ENCODE measurements around the gene SLC12A7. TPM values are rescaled to one million over a fixed set of nuclear protein-coding genes. Genes with fewer than 3 reads are reported as not detected.

The SLC12A7 gene
- total RNA-seq, 1 experiment from 2014 or later: 48.2 TPM

- intact Hi-C loops (cut with micrococcal nuclease): no loop called here
- H3K4me3 ChIP-seq (ENCODE audit: low read length): no peak overlapping the region
- H4K20me1 ChIP-seq (ENCODE audit: low read length): no peaks in the 10 kb centered on the region
- BruUV-seq (replicated peaks): no TSS peak
- no peaks in the 10 kb centered on the region for H3K36me3 ChIP-seq (ENCODE audit: low read depth, low read length)
- no peak for DNase-seq
- no peaks in the 10 kb centered on the region for H3F3A ChIP-seq (ENCODE audit: low read length, unreplicated experiment)
- peaks cover 8% of the 10 kb centered on the region; the same call in 1 of the 2 replicates for H3K4me1 ChIP-seq (ENCODE audit: insufficient read depth, low read length)
- H3K27me3 ChIP-seq (ENCODE audit: low read length): no peaks in the 10 kb centered on the region
- no peaks in the 10 kb centered on the region for H3K9me2 ChIP-seq (replicated peaks; ENCODE audit: low read length)
- ChIA-PET POLR2A (ENCODE audit: unreplicated experiment) (no interaction called here), CTCF (no interaction called here)
- no peak overlapping the region for H2AFZ ChIP-seq (ENCODE audit: low read length)
- H3K79me2 ChIP-seq (ENCODE audit: low read length): no peaks in the 10 kb centered on the region
- TF ChIP-seq EZH2 (IDR thresholded peaks at IDR 0.05; ENCODE audit: low read length, unreplicated experiment) (no peak), EZH2phosphoT487 (IDR thresholded peaks at IDR 0.05; ENCODE audit: borderline replicate concordance, low read length) (no peak)
- TF ChIP-seq, protein P1, sequence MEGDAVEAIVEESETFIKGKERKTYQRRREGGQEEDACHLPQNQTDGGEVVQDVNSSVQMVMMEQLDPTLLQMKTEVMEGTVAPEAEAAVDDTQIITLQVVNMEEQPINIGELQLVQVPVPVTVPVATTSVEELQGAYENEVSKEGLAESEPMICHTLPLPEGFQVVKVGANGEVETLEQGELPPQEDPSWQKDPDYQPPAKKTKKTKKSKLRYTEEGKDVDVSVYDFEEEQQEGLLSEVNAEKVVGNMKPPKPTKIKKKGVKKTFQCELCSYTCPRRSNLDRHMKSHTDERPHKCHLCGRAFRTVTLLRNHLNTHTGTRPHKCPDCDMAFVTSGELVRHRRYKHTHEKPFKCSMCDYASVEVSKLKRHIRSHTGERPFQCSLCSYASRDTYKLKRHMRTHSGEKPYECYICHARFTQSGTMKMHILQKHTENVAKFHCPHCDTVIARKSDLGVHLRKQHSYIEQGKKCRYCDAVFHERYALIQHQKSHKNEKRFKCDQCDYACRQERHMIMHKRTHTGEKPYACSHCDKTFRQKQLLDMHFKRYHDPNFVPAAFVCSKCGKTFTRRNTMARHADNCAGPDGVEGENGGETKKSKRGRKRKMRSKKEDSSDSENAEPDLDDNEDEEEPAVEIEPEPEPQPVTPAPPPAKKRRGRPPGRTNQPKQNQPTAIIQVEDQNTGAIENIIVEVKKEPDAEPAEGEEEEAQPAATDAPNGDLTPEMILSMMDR (conservative IDR thresholded peaks at IDR 0.05; ENCODE audit: low read depth, low read length): no peak
- no peaks in the 10 kb centered on the region for H3K9me3 ChIP-seq (ENCODE audit: low read length)
- no peak overlapping the region for H3K4me2 ChIP-seq (ENCODE audit: low read length)
- H3K9ac ChIP-seq (ENCODE audit: low read length): no peak overlapping the region
- H3K27ac ChIP-seq (ENCODE audit: low read length): no peak overlapping the region
- ATAC-seq: no peak
These were observed 33.0 kb upstream of the SLC12A7 start for GRCh38 chr5:1144638-1145396.

DNA sequence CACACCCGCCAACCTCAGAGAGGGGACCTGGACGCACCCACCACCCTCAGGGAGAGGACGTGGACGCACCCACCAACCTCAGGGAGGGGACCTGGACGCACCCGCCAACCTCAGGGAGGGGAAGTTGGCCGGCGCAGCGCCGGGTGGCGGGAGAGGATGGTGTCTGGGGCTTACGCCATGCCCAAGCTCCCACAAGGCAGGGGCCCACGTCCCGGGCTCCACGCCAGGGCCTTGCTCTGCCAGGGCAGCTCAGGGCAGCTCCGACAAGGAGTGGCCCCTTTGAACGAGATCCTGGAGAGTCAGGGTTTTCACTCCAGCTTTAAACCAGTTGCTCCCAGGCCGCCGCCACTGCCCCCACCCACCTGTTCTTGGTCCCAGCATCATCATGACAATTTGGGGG is 32.2 kb upstream of the SLC12A7 start:
- ATAC-seq: no peak

GRCh38 chr5:1143670-1143951 is 31.7 kb upstream of the SLC12A7 start:
- no peaks in the 10 kb centered on the region for H3K27me3 ChIP-seq (ENCODE audit: low read length)
- intact Hi-C loops (cut with micrococcal nuclease): no loop called here
- TF ChIP-seq, protein P1 (conservative IDR thresholded peaks at IDR 0.05; ENCODE audit: low read depth, low read length): no peak
- no peak for TF ChIP-seq EZH2 (IDR thresholded peaks at IDR 0.05; ENCODE audit: low read length, unreplicated experiment)
- TF ChIP-seq EZH2phosphoT487 (IDR thresholded peaks at IDR 0.05; ENCODE audit: borderline replicate concordance, low read length): no peak
- H3F3A ChIP-seq (ENCODE audit: low read length, unreplicated experiment): no peaks in the 10 kb centered on the region
- H3K9me2 ChIP-seq (replicated peaks; ENCODE audit: low read length): no peaks in the 10 kb centered on the region
- H3K79me2 ChIP-seq (ENCODE audit: low read length): no peaks in the 10 kb centered on the region
- no peak overlapping the region for H3K27ac ChIP-seq (ENCODE audit: low read length)
- H3K9me3 ChIP-seq (ENCODE audit: low read length): no peaks in the 10 kb centered on the region
- no peak for DNase-seq
- POLR2A ChIA-PET (ENCODE audit: unreplicated experiment): no interaction called here
- CTCF ChIA-PET: no interaction called here
- H3K4me2 ChIP-seq (ENCODE audit: low read length): no peak overlapping the region
- no peak overlapping the region for H3K4me3 ChIP-seq (ENCODE audit: low read length)
- no peak for ATAC-seq
- no peaks in the 10 kb centered on the region for H4K20me1 ChIP-seq (ENCODE audit: low read length)
- BruUV-seq (replicated peaks): no TSS peak
- H3K4me1 ChIP-seq (ENCODE audit: insufficient read depth, low read length): peaks cover 9% of the 10 kb centered on the region; the same call in 1 of the 2 replicates
- H3K36me3 ChIP-seq (ENCODE audit: low read depth, low read length): no peaks in the 10 kb centered on the region
- H2AFZ ChIP-seq (ENCODE audit: low read length): no peak overlapping the region
- H3K9ac ChIP-seq (ENCODE audit: low read length): no peak overlapping the region

More for the DNA sequence above, 32.2 kb upstream of the SLC12A7 start:
- Histone ChIP-seq H3K9me2 (replicated peaks; ENCODE audit: low read length) (no peaks in the 10 kb centered on the region), H3K27ac (ENCODE audit: low read length) (no peak overlapping the region), H3K9me3 (ENCODE audit: low read length) (no peaks in the 10 kb centered on the region), H3F3A (ENCODE audit: low read length, unreplicated experiment) (no peaks in the 10 kb centered on the region), H4K20me1 (ENCODE audit: low read length) (no peaks in the 10 kb centered on the region), H3K4me3 (ENCODE audit: low read length) (no peak overlapping the region), H3K4me1 (ENCODE audit: insufficient read depth, low read length) (peaks cover 9% of the 10 kb centered on the region; the same call in 1 of the 2 replicates), H3K9ac (ENCODE audit: low read length) (no peak overlapping the region), H3K36me3 (ENCODE audit: low read depth, low read length) (no peaks in the 10 kb centered on the region), H3K27me3 (ENCODE audit: low read length) (no peaks in the 10 kb centered on the region), H3K4me2 (ENCODE audit: low read length) (no peak overlapping the region), H2AFZ (ENCODE audit: low read length) (no peak overlapping the region), H3K79me2 (ENCODE audit: low read length) (no peaks in the 10 kb centered on the region)
- TF ChIP-seq EZH2phosphoT487 (IDR thresholded peaks at IDR 0.05; ENCODE audit: borderline replicate concordance, low read length): no peak
- TF ChIP-seq, protein P1 (conservative IDR thresholded peaks at IDR 0.05; ENCODE audit: low read depth, low read length): no peak
- TF ChIP-seq EZH2 (IDR thresholded peaks at IDR 0.05; ENCODE audit: low read length, unreplicated experiment): no peak
- BruUV-seq (replicated peaks): no TSS peak
- intact Hi-C loops (cut with micrococcal nuclease): no loop called here
- POLR2A ChIA-PET (ENCODE audit: unreplicated experiment): no interaction called here
- CTCF ChIA-PET: no interaction called here
- no peak for DNase-seq

All from PC-3 (cell line).